Measurements from ENCODE around the gene SLC6A7.

- TF ChIP-seq CTCF (IDR thresholded peaks at IDR 0.05): no peak
- TF ChIP-seq POLR2A (IDR thresholded peaks at IDR 0.05): no peak
Observed at GRCh38 chr5:150144246-150144801, 45.5 kb upstream of the SLC6A7 start.
